ENCODE results near the gene ADAT1.

ADAT1 gene, protein sequence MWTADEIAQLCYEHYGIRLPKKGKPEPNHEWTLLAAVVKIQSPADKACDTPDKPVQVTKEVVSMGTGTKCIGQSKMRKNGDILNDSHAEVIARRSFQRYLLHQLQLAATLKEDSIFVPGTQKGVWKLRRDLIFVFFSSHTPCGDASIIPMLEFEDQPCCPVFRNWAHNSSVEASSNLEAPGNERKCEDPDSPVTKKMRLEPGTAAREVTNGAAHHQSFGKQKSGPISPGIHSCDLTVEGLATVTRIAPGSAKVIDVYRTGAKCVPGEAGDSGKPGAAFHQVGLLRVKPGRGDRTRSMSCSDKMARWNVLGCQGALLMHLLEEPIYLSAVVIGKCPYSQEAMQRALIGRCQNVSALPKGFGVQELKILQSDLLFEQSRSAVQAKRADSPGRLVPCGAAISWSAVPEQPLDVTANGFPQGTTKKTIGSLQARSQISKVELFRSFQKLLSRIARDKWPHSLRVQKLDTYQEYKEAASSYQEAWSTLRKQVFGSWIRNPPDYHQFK

DNA sequence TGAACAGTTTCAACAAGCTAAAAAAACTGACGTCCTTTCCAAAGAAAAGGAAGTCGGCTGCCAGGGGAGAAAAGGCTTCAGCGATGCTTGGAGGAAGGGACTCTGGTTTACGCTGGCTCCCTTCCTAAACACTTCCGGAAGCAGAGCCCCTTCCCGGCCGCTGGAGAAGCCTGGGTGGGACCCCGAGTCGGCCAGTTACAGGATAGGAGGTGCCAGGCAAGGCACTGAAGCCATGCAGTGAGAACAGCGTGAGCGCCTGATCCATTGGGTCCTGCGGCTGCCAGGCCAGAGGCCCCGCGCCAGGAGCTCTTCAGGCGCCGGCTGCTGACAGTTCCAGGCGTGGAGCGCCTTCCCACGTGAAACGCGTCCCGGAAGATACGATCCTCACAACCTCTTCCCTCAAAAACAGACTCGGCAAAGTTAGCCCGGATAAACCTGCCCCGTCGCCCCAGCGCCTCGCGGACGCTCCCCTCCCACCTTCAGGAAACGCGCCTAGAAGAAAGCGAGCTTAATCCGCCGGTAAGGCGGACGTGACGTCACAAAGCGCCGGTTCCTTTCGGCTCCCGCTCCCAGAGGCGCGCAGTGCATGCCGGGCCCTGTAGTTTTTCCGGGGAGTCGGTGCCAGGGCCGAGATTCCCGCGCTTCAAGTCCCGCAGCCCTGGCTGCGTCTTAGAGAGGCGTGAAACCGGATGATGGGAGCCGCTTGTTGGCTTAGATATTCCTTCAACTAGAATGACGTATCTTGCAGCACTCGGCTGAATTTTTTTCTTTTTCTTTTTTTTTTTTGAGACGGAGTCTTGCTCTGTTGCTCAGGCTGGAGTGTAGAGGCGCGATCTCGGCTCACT is at the start of gene ADAT1:
Gene ADAT1, minus strand, starts transcription at position 521 of the 845 bp plus-strand sequence. CDS start 2,482 bp downstream, outside the sequence.
- peak; percentile 68 to 85 for DNase-seq

DNA sequence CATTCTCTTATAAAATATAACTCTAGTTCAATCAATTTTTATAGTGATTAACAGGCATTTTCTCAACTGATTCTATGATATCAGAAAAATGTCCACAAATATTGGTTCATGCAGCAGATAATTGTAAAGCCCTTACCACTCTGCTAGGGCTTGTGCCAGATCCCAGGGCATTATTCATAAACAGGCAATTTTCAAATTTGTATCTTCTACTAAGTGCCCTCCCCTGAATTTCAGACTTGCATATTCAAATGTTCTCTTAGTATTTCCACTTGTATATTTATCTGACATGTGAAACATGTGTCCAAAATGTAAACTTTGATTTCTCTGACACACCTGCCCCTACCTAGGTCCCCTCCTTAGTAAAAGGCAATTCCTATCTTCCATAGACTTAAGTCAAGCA is 44.4 kb upstream of the ADAT1 start:
- DNase-seq, result no peak

DNA sequence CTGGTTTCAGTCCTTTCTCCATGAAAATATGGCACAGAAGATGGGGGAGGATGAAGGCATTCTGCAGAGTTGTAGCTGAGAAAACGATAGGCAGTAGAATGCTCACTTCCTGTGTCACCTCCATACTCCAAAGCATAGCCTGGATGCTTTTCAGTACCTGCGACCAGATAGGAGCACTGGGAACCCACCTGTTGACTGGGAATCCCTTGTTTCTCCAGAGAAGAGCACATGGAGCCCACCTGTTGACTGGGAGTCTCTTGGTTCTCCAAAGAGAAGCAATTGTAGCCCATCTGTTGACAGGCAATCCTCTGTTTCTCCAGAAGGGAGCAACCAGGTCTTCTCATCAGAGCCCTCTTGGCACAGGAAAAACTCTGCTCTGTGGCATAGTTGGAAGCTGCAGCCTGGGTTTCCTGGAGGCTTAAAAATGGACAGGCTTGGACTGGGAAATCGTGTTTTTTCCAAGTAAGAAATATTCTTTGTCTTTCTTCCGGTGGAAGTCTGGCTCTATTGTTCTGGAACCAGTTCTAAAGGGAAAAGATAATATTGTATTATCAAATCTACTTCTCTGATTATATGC is 37.7 kb upstream of the ADAT1 start:
- DNase-seq, result no peak

DNA sequence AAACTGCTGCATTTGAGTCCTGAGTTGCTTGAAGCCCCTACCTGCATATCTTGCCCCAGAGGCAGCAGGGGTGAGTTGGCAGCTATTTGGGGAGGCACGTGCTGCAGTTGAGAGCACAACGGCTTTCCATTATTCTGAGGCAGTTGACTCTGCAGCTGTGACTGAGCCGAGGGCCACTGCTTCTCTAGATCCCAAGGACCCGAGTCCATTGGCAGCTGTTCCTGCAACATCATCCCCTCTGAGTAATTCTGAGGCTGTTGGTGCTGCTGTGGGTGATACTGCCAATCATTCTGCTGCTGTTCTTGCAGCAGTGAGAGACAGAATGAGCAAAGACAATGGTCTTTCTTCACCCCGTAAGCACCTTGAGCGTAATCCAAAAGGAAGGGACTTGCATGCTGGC is 37.2 kb upstream of the ADAT1 start:
- DNase-seq, result no peak

DNA sequence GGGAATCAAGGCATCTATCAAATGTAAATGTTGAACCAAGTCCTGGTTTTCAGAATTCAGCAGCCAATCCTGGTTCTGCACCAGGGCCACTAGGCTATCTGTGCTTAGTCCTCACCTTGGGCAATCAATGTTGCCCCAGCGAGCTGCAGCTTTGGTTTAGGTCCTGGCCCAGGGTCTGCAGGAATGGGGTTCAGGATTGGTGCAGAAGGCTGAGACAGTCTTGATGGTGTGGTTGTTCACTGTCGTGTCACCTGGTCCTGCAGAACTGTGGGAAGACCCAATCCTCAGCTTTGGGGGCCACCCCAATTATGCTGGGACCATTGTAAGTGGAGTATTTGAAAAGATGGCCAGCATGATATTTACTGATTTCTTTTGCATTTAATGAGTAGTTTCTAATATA is 35.1 kb upstream of the ADAT1 start:
- DNase-seq, result no peak

DNA sequence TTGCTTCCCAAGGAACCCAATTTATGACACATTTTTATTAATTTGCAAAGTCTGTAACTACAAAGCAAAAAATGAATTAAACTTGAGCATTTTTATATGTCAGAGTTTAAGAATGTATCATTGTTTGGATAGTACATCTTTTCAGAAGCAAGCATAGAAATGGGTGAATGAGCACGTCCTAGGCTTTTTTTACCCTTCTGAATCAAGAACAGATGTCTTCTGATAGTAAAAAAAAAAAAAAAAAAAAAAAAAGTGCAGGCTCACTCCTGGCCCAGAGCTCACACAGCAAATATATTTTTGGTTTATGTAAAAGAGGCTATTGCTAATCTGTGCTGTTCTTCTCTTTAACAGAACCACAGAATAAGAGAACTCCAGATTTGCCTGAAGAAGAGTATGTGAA is 30.8 kb upstream of the ADAT1 start:
- DNase-seq, result no peak

DNA sequence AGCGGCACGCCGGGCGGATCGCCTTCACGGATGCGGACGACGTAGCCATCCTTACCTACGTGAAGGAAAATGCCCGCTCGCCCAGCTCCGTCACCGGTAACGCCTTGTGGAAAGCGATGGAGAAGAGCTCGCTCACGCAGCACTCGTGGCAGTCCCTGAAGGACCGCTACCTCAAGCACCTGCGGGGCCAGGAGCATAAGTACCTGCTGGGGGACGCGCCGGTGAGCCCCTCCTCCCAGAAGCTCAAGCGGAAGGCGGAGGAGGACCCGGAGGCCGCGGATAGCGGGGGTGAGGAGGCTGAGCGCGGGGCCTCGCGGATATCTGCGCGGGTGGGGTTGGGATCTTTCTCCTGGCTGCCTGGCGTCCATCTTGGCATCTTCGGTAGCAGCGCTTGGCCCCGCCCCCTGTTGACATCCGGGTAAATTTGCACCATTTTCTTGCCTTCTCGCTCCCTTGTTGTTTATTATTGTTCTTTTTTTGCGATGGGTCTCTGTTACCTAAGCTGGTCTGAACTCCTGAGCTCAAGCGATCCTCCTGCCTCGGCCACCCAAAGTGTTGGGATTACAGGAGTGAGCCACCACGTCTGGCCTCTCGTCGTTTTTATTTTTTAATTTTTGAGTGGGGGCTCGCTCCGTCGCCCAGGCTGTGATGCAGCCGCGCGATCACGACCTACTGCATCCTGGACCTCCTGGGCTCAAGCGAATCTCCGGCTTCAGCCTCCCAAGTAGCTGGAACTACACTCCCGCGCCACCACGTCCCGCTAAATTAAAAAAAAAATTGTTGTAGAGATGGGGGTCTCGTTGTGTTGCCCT is 25.4 kb upstream of the ADAT1 start:
- DNase-seq, result peak; percentile 12 to 23

DNA sequence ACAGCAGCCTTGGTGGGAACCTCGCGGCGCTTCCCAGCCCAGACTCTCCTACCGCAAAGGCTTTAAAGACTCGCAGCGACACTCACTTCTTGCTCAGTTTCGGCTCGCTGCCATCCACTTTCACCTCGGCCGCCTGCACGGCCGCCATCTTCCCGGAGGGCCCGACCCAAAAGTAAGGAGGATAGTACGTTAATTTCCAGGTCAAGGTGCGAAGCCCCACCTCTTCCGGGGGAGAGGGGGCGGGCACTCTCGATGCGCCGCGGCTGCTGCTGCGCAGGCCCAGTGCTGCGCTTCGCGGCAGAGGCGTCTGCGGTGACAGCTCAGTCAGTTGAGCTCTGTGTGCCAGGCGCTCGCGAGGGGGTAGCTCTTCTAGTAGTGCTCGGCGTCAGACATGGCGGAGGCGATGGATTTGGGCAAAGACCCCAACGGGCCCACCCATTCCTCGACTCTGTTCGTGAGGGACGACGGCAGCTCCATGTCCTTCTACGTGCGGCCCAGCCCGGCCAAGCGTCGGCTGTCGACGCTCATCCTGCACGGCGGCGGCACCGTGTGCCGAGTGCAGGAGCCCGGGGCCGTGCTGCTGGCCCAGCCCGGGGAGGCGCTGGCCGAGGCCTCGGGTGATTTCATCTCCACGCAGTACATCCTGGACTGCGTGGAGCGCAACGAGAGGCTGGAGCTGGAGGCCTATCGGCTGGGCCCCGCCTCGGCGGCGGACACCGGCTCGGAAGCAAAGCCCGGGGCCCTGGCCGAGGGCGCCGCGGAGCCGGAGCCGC is 24.6 kb upstream of the ADAT1 start, which contains the start of the genes KARS1 and TERF2IP:
Gene KARS1, minus strand, starts transcription at position 174 of the 773 bp plus-strand sequence. Its CDS starts 26 bp downstream, at position 148.
Gene TERF2IP, plus strand, starts transcription at position 282 of the 773 bp plus-strand sequence. Its CDS starts 110 bp downstream, at position 392.
- DNase-seq, result peak; percentile 58 to 71

DNA sequence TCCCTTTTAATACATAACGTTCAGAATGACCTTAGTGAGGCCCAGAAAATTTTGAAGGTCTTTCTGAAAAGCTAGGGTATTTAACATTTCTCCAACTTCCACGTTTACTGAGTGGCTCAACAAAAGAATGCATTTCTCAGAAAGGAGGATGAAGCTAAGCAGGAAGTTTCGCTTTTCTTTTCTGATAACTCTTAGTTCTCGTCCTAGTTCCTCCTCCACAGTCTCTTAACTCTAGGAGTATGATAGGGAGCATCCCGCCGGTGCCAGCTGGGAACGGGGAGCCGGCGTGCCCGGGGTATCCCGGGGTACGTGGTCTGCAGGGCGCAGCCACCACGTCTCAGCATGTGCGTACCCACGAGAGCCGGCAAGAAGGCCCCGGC is 24.0 kb upstream of the ADAT1 start:
- no peak for DNase-seq

DNA sequence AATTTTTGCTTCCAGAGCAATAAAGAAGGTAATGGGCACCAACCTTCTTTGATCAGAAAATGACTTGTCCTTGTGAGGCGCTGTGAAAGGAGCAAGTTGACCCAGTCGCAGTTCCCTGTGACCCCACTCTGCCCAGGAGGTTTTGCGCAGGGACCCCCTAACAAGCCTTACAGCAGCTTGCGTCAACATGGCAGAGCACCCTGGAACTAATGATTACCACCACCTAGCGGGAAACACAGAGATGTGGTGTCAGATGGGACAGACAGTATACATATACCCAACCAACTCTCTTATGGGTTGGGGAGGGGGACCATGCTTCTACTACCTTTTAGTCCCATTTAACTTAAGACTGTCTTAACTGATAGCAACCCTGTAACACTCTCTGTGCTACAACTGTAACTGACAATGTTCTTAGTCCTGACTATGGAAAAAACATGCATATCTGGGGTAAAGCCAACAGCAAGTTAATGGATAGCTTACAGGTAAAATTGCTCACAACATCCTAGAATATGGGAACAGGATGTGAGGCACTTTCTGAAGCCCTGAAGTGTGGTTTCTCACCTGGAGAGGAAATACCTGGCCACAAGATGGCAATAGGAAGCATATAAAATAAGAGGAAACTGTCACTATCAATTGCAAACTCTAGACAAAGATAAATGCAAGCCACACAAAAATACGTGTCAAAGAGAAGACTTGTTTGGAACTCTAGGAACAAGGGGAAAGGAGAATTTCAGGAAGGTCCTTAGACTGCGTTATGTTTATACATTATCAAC is 21.3 kb upstream of the ADAT1 start:
- no peak for DNase-seq

DNA sequence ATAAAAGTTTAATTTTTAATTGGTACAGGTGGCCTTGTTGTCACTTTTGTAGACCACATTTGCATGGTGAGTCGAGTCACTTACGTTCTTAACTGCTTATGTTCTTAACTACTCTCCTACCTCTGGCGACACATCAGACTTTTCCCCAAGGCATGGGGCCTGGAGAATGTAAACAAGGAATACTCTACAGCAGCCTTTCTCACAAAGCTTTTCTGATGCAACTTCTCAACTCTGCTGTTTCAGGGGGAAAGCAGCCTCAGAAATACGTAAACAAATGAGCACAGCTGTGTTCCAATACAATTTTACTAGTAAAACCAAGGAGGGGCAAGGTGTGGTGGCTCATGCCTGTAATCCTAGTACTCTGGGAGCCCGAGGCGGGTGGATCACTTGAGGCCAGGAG is 17.5 kb upstream of the ADAT1 start:
- DNase-seq, result no peak

DNA sequence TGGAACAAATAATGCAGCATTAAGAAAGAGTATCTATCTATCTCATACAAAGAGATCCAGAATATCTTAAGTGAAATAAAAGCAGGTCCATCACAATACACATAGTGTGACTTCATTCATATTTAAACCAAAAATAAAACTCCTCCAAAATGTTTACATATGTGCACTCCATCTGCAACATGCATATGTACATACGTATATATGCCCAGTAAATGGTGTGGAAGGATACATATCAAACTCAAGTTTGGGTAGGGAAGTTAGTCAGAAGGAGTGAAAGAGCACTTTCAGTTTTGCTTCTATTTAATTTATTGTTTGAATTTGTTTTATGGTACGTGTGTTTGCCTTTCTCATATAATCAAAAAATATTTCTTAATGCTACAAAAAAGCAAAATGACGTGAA is 12.0 kb upstream of the ADAT1 start:
- DNase-seq, result no peak

DNA sequence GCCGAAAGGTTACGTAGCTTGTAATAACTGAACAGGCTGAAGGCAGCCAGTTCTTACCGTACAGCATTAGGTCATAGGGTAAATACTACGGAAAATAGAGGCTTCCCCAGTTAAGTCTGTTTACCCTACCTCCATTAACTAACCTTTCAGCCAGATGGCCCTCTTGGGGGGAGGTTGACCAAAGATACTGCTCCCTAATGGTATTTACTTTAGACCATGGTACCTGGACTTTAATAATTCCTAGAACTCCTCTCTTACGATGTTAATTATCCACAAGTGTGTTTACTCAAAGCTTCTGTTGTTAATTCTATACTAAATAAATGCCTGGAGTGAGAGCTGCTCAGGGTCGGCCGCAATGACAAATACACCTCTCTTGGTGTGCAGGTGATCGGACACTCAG is 9.8 kb upstream of the ADAT1 start:
- no peak for DNase-seq

DNA sequence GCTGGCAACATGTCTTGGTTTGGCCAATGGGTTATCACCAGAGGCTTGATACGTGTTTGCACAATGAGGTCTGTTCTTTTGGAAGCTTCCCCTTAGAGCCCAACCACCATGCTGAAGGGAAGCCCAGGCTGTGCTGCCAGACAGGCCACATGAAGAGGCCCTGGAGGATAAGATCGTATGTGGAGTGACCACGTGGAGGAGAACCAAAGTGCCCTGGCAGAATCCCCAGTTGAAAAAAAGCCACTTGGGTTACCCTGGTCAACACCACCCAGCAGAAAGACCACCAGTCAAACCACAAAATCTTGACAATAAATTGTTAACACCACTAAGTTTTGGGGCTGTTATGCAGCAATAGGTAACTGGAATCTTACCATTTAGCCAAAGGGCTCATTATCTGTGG is 7.0 kb upstream of the ADAT1 start:
- no peak for DNase-seq

DNA sequence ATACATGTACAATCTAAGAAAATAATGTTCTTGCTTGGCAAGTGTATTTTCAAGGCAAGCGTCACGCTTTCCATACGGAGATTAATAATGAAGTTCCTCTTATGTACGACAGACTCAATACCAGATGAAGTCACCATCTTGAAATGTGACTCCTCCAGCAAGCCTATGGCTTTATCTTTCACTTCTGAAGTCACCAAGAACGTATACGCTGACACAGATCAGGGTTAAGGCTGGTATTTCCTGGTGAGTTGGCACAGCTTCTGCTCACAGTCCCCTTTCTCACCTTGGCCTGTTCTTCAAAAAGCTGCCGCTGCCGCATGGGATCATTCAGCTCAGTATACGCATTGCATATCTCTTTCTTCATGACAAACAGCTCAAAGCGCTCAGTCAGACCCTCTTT is 6.1 kb upstream of the ADAT1 start:
- DNase-seq, result no peak

DNA sequence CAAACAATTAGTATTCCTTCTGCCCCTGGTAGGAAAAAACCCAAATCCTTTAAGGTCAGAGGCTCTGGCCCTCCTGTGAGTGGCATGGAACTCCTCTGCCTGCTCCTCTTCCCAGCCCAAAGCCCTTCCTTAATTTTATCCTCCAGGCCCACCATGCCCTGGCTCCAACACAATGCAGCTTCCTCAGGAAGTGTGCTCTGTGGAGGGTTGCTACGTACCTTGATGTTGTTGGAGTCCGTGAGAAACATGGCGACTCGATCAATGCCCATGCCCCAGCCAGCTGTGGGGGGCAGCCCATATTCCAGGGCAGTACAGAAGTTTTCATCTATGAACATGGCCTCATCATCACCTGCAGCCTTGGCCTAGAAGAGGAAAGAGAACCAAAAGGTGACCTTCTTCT is 5.3 kb upstream of the ADAT1 start:
- no peak for DNase-seq

DNA sequence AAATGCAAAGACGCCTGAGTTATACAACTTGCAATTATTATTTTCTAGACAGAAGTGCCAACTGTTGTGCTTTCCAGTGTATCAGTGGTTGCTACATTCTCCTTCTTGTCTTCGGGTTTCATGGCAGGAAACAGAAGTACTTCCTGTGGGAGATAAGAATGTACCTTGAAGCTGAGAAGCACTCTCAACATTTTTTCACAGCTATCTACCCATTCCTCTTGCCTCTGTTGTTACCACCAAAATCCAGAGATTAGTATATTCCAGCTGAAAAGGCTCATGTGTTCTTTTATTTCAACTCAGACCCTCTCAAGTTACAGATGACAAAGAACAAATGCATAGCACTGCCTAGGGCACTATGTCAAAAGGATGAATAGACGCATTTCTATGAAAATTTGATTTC is 4.8 kb upstream of the ADAT1 start:
- no peak for DNase-seq

DNA sequence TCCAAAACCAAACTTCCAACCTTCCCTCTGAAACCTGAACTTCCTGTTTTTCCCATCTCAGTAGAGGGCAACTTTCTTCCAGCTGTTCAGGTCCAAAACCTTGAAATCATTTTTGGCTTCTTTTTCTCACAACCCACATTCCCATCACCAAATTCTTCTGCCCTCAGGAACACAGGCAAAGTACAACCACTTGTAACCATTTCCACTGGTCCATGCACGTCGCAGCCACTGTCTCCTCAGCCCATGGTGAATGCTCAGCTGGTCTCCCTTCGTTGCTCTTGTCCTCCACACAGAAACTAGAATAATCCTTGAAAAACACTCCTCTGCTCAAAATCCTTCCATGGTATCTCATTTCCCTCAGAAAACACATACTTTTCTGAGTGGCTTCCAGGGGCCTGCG is 3.7 kb upstream of the ADAT1 start:
- no peak for DNase-seq

DNA sequence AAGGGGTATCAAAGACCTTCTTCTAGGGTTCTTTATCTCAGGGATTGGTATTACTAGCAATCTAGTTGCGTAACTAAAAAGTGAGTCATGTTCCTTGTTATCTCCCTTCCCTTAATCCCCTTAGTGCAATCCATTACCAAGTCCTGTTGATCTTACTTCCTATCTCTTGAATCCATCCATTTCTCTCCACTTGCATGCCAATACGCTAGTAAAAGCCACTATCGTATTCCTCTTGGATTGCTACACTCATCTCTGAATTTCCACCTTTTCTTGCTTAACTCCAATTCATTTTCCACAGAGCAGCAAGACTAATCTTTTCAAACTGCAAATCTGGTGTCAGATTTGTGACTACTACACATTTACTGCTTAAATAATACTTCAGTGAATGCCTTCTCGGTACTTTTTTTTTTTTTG is 1.8 kb upstream of the ADAT1 start:
- DNase-seq, result no peak

DNA sequence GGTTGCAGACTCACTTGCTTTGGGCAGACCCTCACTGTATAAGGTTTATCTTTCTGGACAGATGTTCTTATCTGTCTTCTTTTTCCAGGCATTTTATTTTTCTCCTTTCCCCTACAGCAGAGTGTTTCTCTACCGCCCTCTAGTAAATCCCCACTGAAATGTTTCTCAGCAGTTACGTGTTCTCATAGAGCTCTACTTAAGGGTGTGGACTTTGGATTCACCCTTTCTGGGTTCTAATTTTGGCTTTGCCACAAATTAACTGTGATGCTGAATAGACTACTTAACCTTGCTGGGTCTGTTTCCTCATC is 2.0 kb downstream of the ADAT1 start:
- DNase-seq, result no peak
